Spleen (tissue), 11 donors: ENCODE data around the gene PDGFD. TPM values are rescaled to one million over a fixed set of nuclear protein-coding genes. Genes with fewer than 3 reads are reported as not detected.

Experiments used
- DNase-seq: peaks from one replicate; pipeline ENCODE4 v3.0.0-alpha.2; 2020
- H3K27ac ChIP-seq, 8 donors: fragments of 200-600 bp; sonication (generic) in 7 of 8; 1 replicate in 4 of 8; 2 replicates in 4 of 8; pipeline versions ENCODE4 v1.5.0 to v1.8.0; 2016 to 2021; ENCODE audit warnings: inconsistent platforms in 4 of 8, mild to moderate bottlenecking in 4 of 8, moderate library complexity in 1 of 8
- H3K27me3 ChIP-seq, 7 donors: fragments of 200-600 bp; sonication (generic) in 6 of 7; replicated peaks in 1 of 7; 1 replicate in 4 of 7; 2 replicates in 3 of 7; pipeline versions ENCODE4 v1.5.0 to v1.8.0; 2016 to 2021; ENCODE audit warnings: inconsistent platforms in 3 of 7, mild to moderate bottlenecking in 1 of 7
- H3K36me3 ChIP-seq, 6 donors: fragments of 200-600 bp; sonication (generic) in 5 of 6; 1 replicate in 4 of 6; 2 replicates in 2 of 6; pipeline versions ENCODE4 v1.5.0 to v1.8.0; 2016 to 2021; ENCODE audit warnings: inconsistent platforms in 2 of 6
- H3K4me1 ChIP-seq, 6 donors: fragments of 200-600 bp; sonication (generic) in 5 of 6; 1 replicate in 3 of 6; 2 replicates in 3 of 6; pipeline versions ENCODE4 v1.5.0 to v1.8.0; 2016 to 2021; ENCODE audit warnings: inconsistent platforms in 3 of 6
- H3K4me3 ChIP-seq, 8 donors: fragments of 200-600 bp; sonication (generic) in 7 of 8; 1 replicate in 4 of 8; 2 replicates in 4 of 8; pipeline versions ENCODE4 v1.5.0 to v1.8.0; 2016 to 2021; ENCODE audit warnings: inconsistent platforms in 4 of 8, mild to moderate bottlenecking in 4 of 8, moderate library complexity in 2 of 8
- H3K9me3 ChIP-seq, 8 donors: fragments of 200-600 bp; sonication (generic) in 7 of 8; 1 replicate in 4 of 8; 2 replicates in 4 of 8; pipeline versions ENCODE4 v1.5.0 to v1.8.0; 2016 to 2021; ENCODE audit warnings: inconsistent platforms in 4 of 8
- CTCF ChIP-seq, 11 experiments: fragments of 200-600 bp in 7 of 11; fragments of 450-650 bp in 4 of 11; sonication (generic) in 4 of 11; IDR thresholded peaks in 8 of 11; conservative IDR thresholded peaks in 3 of 11; 1 replicate in 7 of 11; 2 replicates in 4 of 11; pipeline versions ENCODE4 v1.4.0 to v1.8.0; 2016 to 2021; ENCODE audit warnings: antibody characterized with exemption in 11 of 11, inconsistent platforms in 4 of 11, mild to moderate bottlenecking in 1 of 11
- POLR2A ChIP-seq, 3 donors: fragments of 450-650 bp; IDR thresholded peaks; one replicate each; pipeline ENCODE4 v1.5.1; 2017; ENCODE audit warnings: antibody characterized with exemption in 3 of 3, mild to moderate bottlenecking in 1 of 3
- POLR2AphosphoS5 ChIP-seq, 3 donors: sonication (generic); formaldehyde crosslinking; IDR thresholded peaks; one replicate each; pipeline ENCODE4 v1.5.1; 2017; ENCODE audit warnings: antibody characterized with exemption in 3 of 3
- WGBS, 5 donors: extraction: QIAGEN DNeasy Blood & Tissue Kit in 3 of 5; methylation state at CpG; one replicate each; pipeline versions ENCODE4 v1.1.5 to v1.1.7; 2013 to 2018; 5-methylcytosine and 5-hydroxymethylcytosine counted together
- intact Hi-C: fragments of 100-400 bp; cut with DNase I; formaldehyde crosslinking; loops from one replicate; pipeline ENCODE4 v1.15.0; 2023; ENCODE audit warnings: low total_unique reads
- polyA plus RNA-seq, 3 donors: library from polyadenylated mRNA; stranded (reverse); fragments of 200-250 nt; gene quantifications; one replicate each; pipeline ENCODE4 v1.2.1, GENCODE V29; 2013
- total RNA-seq, 7 donors: library from RNA; depleted of rRNA in 3 of 7; stranded (reverse); fragments of >200 nt in 3 of 7; fragmentation: NEBNext Ultra II Directional in 4 of 7; extraction: Animal tissue kit (Norgen Biotek cat#: 25700) in 4 of 7; gene quantifications; one replicate each; pipeline versions ENCODE4 v1.1.0 to v1.2.1, GENCODE V29; 2016 to 2021
- donor health status: healthy with polysubstance abuse.
- donor health status: DM: no; HTN: no; CAD: no; lungs with moderate emphysema.
- donor health status: DM: no; HTN: no; CAD: no.
- donor health status: Bipolar disorder and iron deficiency.
- donor health status: healthy.
- donor health status: DM: no; HTN: no; CAD: no.
- donor health status: DM: yes; HTN: yes; CAD: no.

Gene PDGFD
- total and polyA plus RNA-seq, 10 donors = 0.43 to 7.1 (median 3.4) TPM

GRCh38 chr11:104000798-104001197, 163.1 kb downstream of the PDGFD start:
- Histone ChIP-seq H3K36me3 (no peaks in the 10 kb centered on the region), H3K27ac (no peak overlapping the region), H3K4me3 (no peak overlapping the region), H3K27me3 (no peaks in the 10 kb centered on the region), H3K9me3 (no peaks in the 10 kb centered on the region), H3K4me1 (no peaks in the 10 kb centered on the region)
- intact Hi-C loops = no loop called here
- WGBS, 5 donors = 66 to 89% (median 83%) methylated on average over 5 of the region's 5 CpGs
- TF ChIP-seq CTCF (IDR thresholded peaks at IDR 0.05 in 8 of 11, conservative IDR thresholded peaks at IDR 0.05 in 3 of 11) (no peak), POLR2AphosphoS5 (IDR thresholded peaks at IDR 0.05) (no peak), POLR2A (IDR thresholded peaks at IDR 0.05) (no peak)
- DNase-seq = no peak

- Histone ChIP-seq H3K4me3 (no peak overlapping the region), H3K9me3 (no peaks in the 10 kb centered on the region), H3K27me3 (no peaks in the 10 kb centered on the region), H3K27ac (no peak overlapping the region), H3K36me3 (no peaks in the 10 kb centered on the region), H3K4me1 (no peaks in the 10 kb centered on the region)
- 94 to 95% (median 94%) methylated on average over 5 of the region's 5 CpGs for WGBS, 5 donors
- intact Hi-C loops = no loop called here
- TF ChIP-seq CTCF (IDR thresholded peaks at IDR 0.05 in 8 of 11, conservative IDR thresholded peaks at IDR 0.05 in 3 of 11) (no peak), POLR2AphosphoS5 (IDR thresholded peaks at IDR 0.05) (no peak), POLR2A (IDR thresholded peaks at IDR 0.05) (no peak)
- no peak for DNase-seq
Observed at GRCh38 chr11:103998826-103999508, 165.0 kb downstream of the PDGFD start.

- intact Hi-C loops = no loop called here
Observed at GRCh38 chr11:103997082-103997481, 166.9 kb downstream of the PDGFD start.

More at GRCh38 chr11:103997082-103997481, 166.9 kb downstream of the PDGFD start:
- H3K36me3 ChIP-seq = no peaks in the 10 kb centered on the region
- H3K27me3 ChIP-seq = no peaks in the 10 kb centered on the region
- DNase-seq = no peak
- H3K27ac ChIP-seq = no peak overlapping the region
- H3K4me3 ChIP-seq = no peak overlapping the region
- no peaks in the 10 kb centered on the region for H3K9me3 ChIP-seq
- no peaks in the 10 kb centered on the region for H3K4me1 ChIP-seq
- WGBS, 5 donors = 70 to 85% (median 78%) methylated on average over 1 of the region's 1 CpG
- no peak for TF ChIP-seq POLR2A (IDR thresholded peaks at IDR 0.05)
- TF ChIP-seq CTCF (IDR thresholded peaks at IDR 0.05 in 8 of 11, conservative IDR thresholded peaks at IDR 0.05 in 3 of 11) = no peak
- no peak for TF ChIP-seq POLR2AphosphoS5 (IDR thresholded peaks at IDR 0.05)
